Stromal cell of bone marrow (primary cell): Measurements from ENCODE around the gene BCL7B.
"Not testable (repeated sequence)": the region's sequence is repeated elsewhere in the genome, so short reads cannot be mapped to it uniquely, and the experiment has no call there.

ENCODE experiments used
- DNase-seq: peaks from one replicate; pipeline ENCODE4 v3.0.0-alpha.2; 2012; ENCODE audit warnings: low read depth

The BCL7B gene

DNA sequence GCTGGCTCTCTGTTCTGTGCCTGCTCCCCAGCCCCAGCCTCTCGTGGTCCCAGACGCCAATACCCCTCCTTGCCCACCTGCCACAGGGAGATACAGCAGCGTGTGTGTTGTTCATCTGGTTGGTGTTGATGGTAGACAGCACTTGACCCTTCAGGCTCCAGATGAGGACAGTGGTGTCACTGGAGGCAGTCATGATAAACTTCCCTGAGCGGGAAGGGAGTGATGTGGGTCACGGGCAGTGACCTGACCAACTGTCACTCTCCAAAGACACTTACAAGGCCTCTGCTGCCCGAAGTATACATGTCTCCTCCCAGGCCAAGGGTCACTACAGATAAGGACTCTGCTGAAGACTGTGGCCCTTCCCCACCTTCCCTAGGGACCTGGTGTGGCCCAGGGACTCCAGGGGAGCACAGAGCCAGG lies 15.3 kb upstream of the BCL7B start:
- no peak for DNase-seq

DNA sequence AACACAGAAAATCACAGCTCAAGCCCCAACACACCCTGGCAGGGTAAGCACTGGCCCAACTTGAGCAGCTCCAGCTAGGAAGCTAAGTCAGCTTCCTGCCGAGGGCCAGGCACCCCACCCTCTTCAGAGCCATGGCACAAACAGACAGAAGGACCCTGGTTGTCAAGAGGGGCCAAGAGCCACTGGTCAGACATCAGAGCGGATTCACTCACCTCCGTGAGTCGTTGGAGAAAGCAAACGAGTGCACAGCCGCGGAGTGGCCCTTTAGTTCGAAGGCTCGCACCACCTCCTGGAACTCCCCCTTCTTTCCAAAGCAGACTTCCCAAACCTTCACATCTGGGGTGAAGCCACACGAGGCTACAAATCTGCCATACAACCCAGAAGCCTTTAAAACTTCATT lies 13.5 kb upstream of the BCL7B start:
- DNase-seq, result no peak

- DNase-seq, result no peak
These were observed 13.0 kb upstream of the BCL7B start for GRCh38 chr7:73570521-73570920.

DNA sequence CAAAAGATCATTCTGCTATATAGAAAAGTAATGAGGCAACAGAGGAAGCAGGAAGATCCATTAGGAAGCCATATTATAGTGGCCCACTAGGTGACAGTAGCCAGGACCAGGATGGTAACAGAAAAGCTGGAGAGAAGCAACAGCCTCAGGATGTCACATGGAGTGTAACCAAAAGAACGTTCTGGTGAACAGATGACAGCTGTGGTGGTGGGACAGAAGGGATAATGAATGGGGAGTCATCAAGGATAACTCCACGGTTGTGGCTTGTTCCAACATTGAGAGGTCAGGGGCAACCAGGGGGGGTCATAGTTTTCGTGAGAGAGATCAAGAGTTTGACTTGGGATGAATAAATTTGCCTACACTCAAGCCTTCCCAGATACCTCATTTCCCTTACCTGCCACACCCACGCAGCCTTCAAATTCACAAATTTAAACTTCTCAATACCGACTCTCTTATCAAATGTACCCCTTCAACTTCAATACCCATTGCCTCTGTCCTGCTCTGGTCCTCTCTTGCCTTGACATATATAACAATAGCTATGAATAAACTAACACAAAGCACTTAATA lies 11.6 kb upstream of the BCL7B start:
- DNase-seq, result no peak

DNA sequence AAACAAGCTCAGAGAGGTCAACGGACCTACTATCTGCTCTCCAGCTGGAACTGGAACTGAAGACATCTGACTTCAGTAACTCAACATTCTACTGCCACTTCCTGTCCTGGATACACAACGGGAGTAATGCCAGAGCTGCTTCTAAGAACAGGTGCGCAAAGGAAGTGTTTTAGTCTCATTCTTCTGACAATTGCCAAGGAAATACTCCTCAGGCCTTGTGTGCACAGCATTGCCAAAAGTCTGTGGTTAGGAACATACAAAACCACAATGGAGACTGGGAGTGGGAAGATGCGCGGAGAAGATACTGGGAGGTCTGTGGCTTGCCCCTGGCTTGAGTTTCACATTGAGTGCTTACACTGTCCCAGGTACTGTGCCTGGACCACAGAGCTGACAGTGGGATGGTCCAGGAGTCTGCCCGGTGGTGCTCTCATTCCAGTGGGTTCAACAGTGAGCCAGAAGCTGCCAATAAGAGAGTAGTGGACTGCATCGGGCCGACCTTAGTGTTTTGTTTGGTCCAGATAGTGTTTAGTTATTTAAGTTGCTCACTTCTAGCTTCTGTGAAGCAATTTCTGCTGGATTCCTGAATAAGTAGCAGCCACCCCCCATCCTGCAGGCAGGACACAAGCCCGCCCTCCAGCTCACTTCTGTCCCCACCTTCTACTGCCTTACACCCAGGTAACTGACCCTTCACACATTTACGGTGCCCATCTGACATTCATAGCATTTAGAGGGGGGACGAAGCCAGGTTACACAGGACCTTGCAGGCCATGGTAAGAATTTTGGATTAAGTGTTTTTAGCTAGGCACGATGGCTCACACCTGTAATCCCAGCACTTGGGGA lies 10.6 kb upstream of the BCL7B start:
- no peak for DNase-seq

DNA sequence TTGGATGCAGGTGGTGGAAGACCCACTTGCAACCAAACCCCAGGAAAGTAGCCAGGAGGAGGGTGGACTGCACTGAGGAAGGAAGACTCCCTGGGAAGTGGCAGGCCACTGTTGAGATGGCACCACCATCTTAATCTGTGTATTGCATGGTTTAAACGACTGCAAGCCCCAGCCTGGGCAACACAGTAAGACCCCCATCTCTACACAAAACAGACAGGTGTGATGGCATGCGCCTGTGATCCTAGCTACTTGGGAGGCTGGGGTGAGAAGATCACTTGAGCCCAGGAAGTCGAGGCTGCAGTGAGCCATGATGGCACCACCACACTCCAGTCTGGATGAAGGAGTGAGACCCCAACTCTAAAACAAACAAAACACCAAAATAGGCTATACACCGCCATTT lies 9.7 kb upstream of the BCL7B start:
- DNase-seq, result no peak

DNA sequence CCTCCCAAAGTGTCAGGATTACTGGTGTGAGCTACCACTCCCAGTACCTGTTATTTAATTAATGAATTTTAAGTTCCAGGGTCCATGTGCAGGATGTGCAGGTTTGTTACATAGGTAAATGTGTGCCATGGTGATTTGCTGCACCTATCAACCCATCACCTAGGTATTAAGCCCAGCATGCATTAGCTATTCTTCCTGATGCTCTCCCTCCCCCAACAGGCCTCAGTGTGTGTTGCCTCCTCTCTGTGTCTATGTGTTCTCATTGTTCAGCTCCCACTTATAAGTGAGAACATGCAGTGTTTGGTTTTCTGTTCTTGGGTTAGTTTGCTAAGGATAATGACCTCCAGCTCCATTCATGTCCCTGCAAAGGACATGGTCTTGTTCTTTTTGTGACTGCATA lies 8.9 kb upstream of the BCL7B start:
- not testable (repeated sequence) for DNase-seq

DNA sequence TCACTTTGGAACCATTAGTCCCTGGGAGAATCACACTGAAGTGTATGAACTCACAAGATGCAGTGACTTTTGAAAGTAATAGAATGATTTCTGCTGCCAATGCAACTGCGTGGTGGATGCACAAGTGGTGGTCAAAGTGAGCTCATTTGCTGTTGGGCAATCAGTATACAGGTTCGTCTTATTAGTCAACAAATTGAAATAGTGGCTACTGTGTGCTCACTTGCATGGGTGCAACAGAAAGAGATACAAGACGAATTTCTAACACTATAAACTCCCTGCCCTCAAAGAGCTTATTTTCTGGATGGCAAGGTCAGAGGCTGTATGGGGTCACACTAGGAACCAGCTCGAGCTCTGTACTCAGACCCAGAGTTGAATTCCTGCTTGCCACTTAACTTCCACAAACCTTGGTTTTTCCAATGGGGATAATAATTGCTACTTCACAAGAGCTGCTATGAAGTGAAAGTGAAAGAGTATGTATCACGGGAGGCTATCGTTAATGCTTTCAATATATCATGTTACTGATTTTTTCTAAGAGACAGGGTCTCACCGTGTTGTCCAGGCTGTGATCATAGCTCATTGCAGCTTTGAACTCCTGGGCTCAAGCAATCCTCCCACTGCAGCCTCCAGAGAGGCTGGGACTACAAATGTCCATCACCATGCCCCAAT lies 8.3 kb upstream of the BCL7B start:
- DNase-seq, result no peak

GRCh38 chr7:73560109-73560835 lies 2.8 kb upstream of the BCL7B start:
- peak; percentile 84 for DNase-seq

GRCh38 chr7:73557108-73557396 lies 438 bp downstream of the BCL7B start:
- peak; percentile 91 for DNase-seq

DNA sequence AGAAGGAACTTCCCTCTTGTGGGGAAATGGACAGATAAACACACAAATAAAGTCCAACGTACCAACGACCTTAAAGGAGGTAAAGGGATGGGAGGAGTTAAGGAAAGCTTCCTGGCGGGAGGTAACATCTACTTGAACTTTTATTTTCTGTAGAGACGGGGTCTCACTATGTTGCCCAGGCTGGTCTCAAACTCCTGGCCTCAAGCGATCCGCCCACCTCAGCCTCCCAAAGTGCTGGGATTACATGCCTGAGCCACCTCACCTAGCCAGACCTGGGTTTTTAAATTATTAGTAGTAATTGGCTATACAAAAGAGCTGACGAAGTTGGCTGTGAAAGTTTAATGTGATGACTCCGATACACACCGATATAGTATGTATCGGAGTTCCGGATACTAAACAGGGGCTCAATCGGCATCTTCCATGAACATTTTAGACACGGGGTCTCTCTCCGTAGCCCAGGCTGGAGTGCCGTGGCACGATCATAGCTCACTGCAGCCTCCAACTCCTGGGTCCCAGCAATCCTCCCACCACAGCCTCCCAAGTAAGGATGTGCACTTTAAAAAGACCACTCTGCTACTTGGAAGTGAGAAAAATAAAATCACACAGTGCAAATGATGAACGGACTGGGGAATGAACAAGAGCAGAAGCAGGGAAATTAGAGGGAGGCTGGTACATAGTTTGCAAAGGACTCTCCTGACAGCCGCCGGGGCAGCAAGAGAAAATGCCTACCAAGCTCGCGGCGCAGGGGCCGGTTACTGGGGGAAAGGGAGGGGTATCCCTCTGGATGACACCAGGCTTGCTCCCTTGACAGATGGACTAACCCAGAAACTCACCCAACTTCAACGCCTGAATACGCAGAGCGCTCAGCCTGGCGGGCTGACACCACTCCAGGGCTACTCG lies 1.0 kb downstream of the BCL7B start:
- no peak for DNase-seq

GRCh38 chr7:73555411-73555982 lies 2.0 kb downstream of the BCL7B start:
- no peak for DNase-seq

DNA sequence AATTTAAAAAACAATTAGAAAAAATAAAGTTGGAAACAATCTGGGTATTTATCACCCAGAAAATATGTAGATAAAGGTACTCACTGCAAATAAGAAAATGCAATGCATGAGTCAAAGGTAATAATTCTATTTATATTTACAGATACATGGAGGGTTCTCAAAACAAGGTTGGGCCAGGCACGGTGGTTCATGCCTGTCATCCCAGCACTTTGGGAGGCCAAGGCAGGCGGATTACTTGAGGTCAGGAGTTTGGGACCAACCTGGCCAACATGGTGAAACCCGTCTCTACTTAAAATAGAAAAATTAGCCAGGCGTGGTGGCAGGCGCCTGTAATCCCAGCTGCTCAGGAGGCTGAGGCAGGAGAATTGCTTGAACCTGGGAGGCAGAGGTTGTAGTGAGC lies 7.4 kb downstream of the BCL7B start:
- DNase-seq, result not testable (repeated sequence)

GRCh38 chr7:73549176-73549575 lies 8.3 kb downstream of the BCL7B start:
- DNase-seq, result no peak

GRCh38 chr7:73547841-73548240 lies 9.6 kb downstream of the BCL7B start:
- DNase-seq, result no peak

DNA sequence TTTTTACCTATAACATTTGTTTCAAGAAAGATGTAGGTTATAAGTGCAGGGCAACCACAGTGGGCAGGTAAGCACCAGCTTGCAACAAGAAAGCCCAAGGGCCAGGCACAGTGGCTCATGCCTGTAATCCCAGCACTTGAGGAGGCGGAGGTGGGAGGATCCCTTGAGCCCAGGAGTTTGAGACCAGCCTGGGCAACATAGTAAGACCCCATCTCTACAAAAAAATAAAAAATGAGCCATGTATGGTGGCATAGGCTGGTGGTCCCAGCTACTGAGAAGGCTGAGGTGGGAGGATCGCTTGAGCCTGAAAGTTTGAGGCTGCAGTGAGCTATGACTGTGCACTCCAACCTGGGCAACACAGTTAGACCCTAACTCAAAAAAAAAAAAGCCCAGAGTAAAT lies 12.8 kb downstream of the BCL7B start:
- no peak for DNase-seq

GRCh38 chr7:73541722-73542121 lies 15.8 kb downstream of the BCL7B start:
- no peak for DNase-seq

GRCh38 chr7:73539709-73540108 lies 17.8 kb downstream of the BCL7B start:
- no peak for DNase-seq

DNA sequence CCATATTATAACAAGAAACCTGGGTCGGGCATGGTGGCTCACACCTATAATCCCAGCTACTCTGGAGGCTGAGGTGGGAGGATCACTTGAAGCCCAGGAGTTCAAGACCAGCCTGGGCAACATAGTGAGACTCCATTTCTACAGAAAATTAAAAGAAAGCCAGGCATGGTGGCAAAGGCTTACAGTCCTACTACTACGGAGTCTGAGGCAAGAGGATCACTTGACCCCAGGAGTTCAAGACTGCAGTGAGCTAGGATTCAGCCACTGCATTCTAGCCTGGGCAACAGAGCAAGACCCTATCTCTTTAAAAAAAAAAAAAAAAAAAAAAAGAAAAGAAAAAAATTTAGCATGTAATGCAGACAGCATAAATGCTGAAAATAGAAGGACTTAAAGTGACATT lies 19.0 kb downstream of the BCL7B start:
- DNase-seq, result not testable (repeated sequence)

GRCh38 chr7:73537051-73537450 lies 20.4 kb downstream of the BCL7B start:
- no peak for DNase-seq

- no peak for DNase-seq
These were observed 21.0 kb downstream of the BCL7B start for GRCh38 chr7:73536479-73536878.
